Activated CD4-positive, alpha-beta T cell treated with anti-CD3 and anti-CD28 coated beads, Interleukin-2, amount 10 ng/mL, durations not matched to agents 24 days and 14 days (primary cell): ENCODE results near the gene INTS3. TPM values are rescaled to one million over a fixed set of nuclear protein-coding genes. Genes with fewer than 3 reads are reported as not detected.

ENCODE experiments used
- DNase-seq: peaks from one replicate; pipeline ENCODE4 v3.0.0; 2022
- H3K27ac Mint-ChIP-seq: one replicate; pipeline ENCODE4 v1.8.0; 2022; ENCODE audit warnings: mild to moderate bottlenecking, mixed read lengths
- H3K27me3 Mint-ChIP-seq: one replicate; pipeline ENCODE4 v1.8.0; 2022; ENCODE audit warnings: mixed read lengths
- H3K36me3 Mint-ChIP-seq: one replicate; pipeline ENCODE4 v1.8.0; 2022; ENCODE audit warnings: low read depth, mild to moderate bottlenecking, mixed read lengths
- H3K4me1 Mint-ChIP-seq: one replicate; pipeline ENCODE4 v1.8.0; 2021; ENCODE audit warnings: mixed read lengths
- H3K4me3 Mint-ChIP-seq: one replicate; pipeline ENCODE4 v1.8.0; 2022; ENCODE audit warnings: mild to moderate bottlenecking, moderate library complexity, mixed read lengths
- H3K9me3 Mint-ChIP-seq: one replicate; pipeline ENCODE4 v1.8.0; 2021; ENCODE audit warnings: mixed read lengths
- intact Hi-C: fragments of 100-400 bp; cut with micrococcal nuclease; formaldehyde crosslinking; loops from one replicate; pipeline ENCODE4 v1.15.1; 2023
- total RNA-seq: library from RNA; stranded (reverse); gene quantifications from 2 replicates; pipeline ENCODE4 v1.2.3, GENCODE V29; 2022

INTS3 gene
- total RNA-seq, 1 donor from 2014 or later = 64.8 TPM

- intact Hi-C loops = no loop called here
- Mint-ChIP-seq H3K27ac (no peak overlapping the region), H3K27me3 (no peaks in the 10 kb centered on the region), H3K4me3 (no peak overlapping the region), H3K9me3 (no peaks in the 10 kb centered on the region), H3K4me1 (peaks cover 32% of the 10 kb centered on the region), H3K36me3 (peaks cover 23% of the 10 kb centered on the region)
- no peak for DNase-seq
These were observed 6.1 kb downstream of the INTS3 start for GRCh38 chr1:153733970-153734369.

- no peak for DNase-seq
- H3K36me3 Mint-ChIP-seq = peaks cover 18% of the 10 kb centered on the region
- no peaks in the 10 kb centered on the region for H3K9me3 Mint-ChIP-seq
- H3K27me3 Mint-ChIP-seq = no peaks in the 10 kb centered on the region
- intact Hi-C loops = no loop called here
- no peak overlapping the region for H3K4me3 Mint-ChIP-seq
- peaks cover 27% of the 10 kb centered on the region for H3K4me1 Mint-ChIP-seq
- H3K27ac Mint-ChIP-seq = no peak overlapping the region
These were observed 6.7 kb downstream of the INTS3 start for GRCh38 chr1:153734396-153735089.

GRCh38 chr1:153735090-153735420 is 7.2 kb downstream of the INTS3 start:
- Mint-ChIP-seq H3K4me3 (no peak overlapping the region), H3K27ac (no peak overlapping the region), H3K4me1 (peaks cover 22% of the 10 kb centered on the region), H3K27me3 (no peaks in the 10 kb centered on the region), H3K36me3 (peaks cover 18% of the 10 kb centered on the region), H3K9me3 (no peaks in the 10 kb centered on the region)
- no peak for DNase-seq
- intact Hi-C loops = no loop called here

GRCh38 chr1:153741986-153742385 is 14.1 kb downstream of the INTS3 start:
- Mint-ChIP-seq H3K27ac (peak overlapping the region; percentile 75), H3K27me3 (no peaks in the 10 kb centered on the region), H3K4me1 (peaks cover 25% of the 10 kb centered on the region), H3K9me3 (no peaks in the 10 kb centered on the region), H3K36me3 (peaks cover 43% of the 10 kb centered on the region), H3K4me3 (no peak overlapping the region)
- no peak for DNase-seq
- intact Hi-C loops = no loop called here

GRCh38 chr1:153742411-153743142 is 14.7 kb downstream of the INTS3 start:
- no peak for DNase-seq
- peak overlapping the region; percentile 75 for H3K27ac Mint-ChIP-seq
- no peak overlapping the region for H3K4me3 Mint-ChIP-seq
- no peaks in the 10 kb centered on the region for H3K27me3 Mint-ChIP-seq
- peaks cover 22% of the 10 kb centered on the region for H3K4me1 Mint-ChIP-seq
- no peaks in the 10 kb centered on the region for H3K9me3 Mint-ChIP-seq
- intact Hi-C loops = no loop called here
- H3K36me3 Mint-ChIP-seq = peaks cover 46% of the 10 kb centered on the region

GRCh38 chr1:153745417-153745816 is 17.6 kb downstream of the INTS3 start:
- no peaks in the 10 kb centered on the region for H3K27me3 Mint-ChIP-seq
- intact Hi-C loops = no loop called here

GRCh38 chr1:153746174-153746573 is 18.3 kb downstream of the INTS3 start:
- H3K27ac Mint-ChIP-seq = no peak overlapping the region
- no peak overlapping the region for H3K4me3 Mint-ChIP-seq
- no peaks in the 10 kb centered on the region for H3K27me3 Mint-ChIP-seq
- intact Hi-C loops = no loop called here
- H3K4me1 Mint-ChIP-seq = peaks cover 26% of the 10 kb centered on the region
- H3K36me3 Mint-ChIP-seq = peaks cover 59% of the 10 kb centered on the region
- H3K9me3 Mint-ChIP-seq = no peaks in the 10 kb centered on the region
- no peak for DNase-seq

More at GRCh38 chr1:153745417-153745816, 17.6 kb downstream of the INTS3 start:
- Mint-ChIP-seq H3K4me1 (peaks cover 26% of the 10 kb centered on the region), H3K4me3 (no peak overlapping the region), H3K36me3 (peaks cover 56% of the 10 kb centered on the region), H3K27ac (no peak overlapping the region), H3K9me3 (no peaks in the 10 kb centered on the region)
- no peak for DNase-seq

- Mint-ChIP-seq H3K36me3 (peaks cover 50% of the 10 kb centered on the region), H3K4me1 (peaks cover 6% of the 10 kb centered on the region), H3K27me3 (no peaks in the 10 kb centered on the region), H3K27ac (no peak overlapping the region), H3K4me3 (no peak overlapping the region), H3K9me3 (no peaks in the 10 kb centered on the region)
- no peak for DNase-seq
- intact Hi-C loops = loop anchor here (1.0 to 2.0 kb wide), 2 partner anchors 72 to 238 kb away; no protein-coding TSS in a partner anchor
These were observed 21.1 kb downstream of the INTS3 start for GRCh38 chr1:153748903-153749302.

GRCh38 chr1:153749408-153750005 is 21.7 kb downstream of the INTS3 start:
- peaks cover 51% of the 10 kb centered on the region for H3K36me3 Mint-ChIP-seq
- peaks cover 6% of the 10 kb centered on the region for H3K4me1 Mint-ChIP-seq
- no peak overlapping the region for H3K27ac Mint-ChIP-seq
- no peaks in the 10 kb centered on the region for H3K9me3 Mint-ChIP-seq
- H3K27me3 Mint-ChIP-seq = no peaks in the 10 kb centered on the region
- no peak overlapping the region for H3K4me3 Mint-ChIP-seq
- intact Hi-C loops = loop anchor here (1.0 to 2.0 kb wide), 2 partner anchors 72 to 239 kb away; no protein-coding TSS in a partner anchor
- DNase-seq = peak; percentile 94

GRCh38 chr1:153750026-153750995 is 22.5 kb downstream of the INTS3 start:
- Mint-ChIP-seq H3K9me3 (no peaks in the 10 kb centered on the region), H3K4me1 (peaks cover 6% of the 10 kb centered on the region), H3K27ac (no peak overlapping the region), H3K4me3 (no peak overlapping the region), H3K36me3 (peaks cover 53% of the 10 kb centered on the region), H3K27me3 (no peaks in the 10 kb centered on the region)
- intact Hi-C loops = no loop called here
- DNase-seq = no peak

- H3K9me3 Mint-ChIP-seq = no peaks in the 10 kb centered on the region
- H3K36me3 Mint-ChIP-seq = peaks cover 56% of the 10 kb centered on the region
- no peak for DNase-seq
- H3K4me1 Mint-ChIP-seq = peaks cover 6% of the 10 kb centered on the region
- peak overlapping the region; percentile 6 for H3K27ac Mint-ChIP-seq
- no peak overlapping the region for H3K4me3 Mint-ChIP-seq
- H3K27me3 Mint-ChIP-seq = no peaks in the 10 kb centered on the region
- intact Hi-C loops = no loop called here
These were observed 24.2 kb downstream of the INTS3 start for GRCh38 chr1:153752072-153752471.

GRCh38 chr1:153752571-153753195 is 24.8 kb downstream of the INTS3 start:
- H3K4me3 Mint-ChIP-seq = no peak overlapping the region
- intact Hi-C loops = no loop called here
- H3K27me3 Mint-ChIP-seq = no peaks in the 10 kb centered on the region
- peaks cover 6% of the 10 kb centered on the region for H3K4me1 Mint-ChIP-seq
- H3K27ac Mint-ChIP-seq = no peak overlapping the region
- H3K36me3 Mint-ChIP-seq = peaks cover 57% of the 10 kb centered on the region
- no peaks in the 10 kb centered on the region for H3K9me3 Mint-ChIP-seq
- no peak for DNase-seq

- no peaks in the 10 kb centered on the region for H3K9me3 Mint-ChIP-seq
- no peak overlapping the region for H3K27ac Mint-ChIP-seq
- H3K4me3 Mint-ChIP-seq = no peak overlapping the region
- H3K36me3 Mint-ChIP-seq = peaks cover 55% of the 10 kb centered on the region
- intact Hi-C loops = no loop called here
- no peaks in the 10 kb centered on the region for H3K27me3 Mint-ChIP-seq
- no peak for DNase-seq
- peaks cover 5% of the 10 kb centered on the region for H3K4me1 Mint-ChIP-seq
These were observed 26.4 kb downstream of the INTS3 start for GRCh38 chr1:153754266-153754665.
